GM18517 (cell line): Measurements from ENCODE around the gene KLHDC7A.

Experiments
- ATAC-seq: cut with Tn5 transposase; IDR thresholded peaks from one replicate; pipeline ENCODE4 v1.9.1; 2021; ENCODE audit warnings: mild to moderate bottlenecking, moderate library complexity; ENCODE audit not compliant: unreplicated experiment

Gene KLHDC7A

GRCh38 chr1:18470671-18471355 is 9.9 kb upstream of the KLHDC7A start:
- ATAC-seq, result no peak

GRCh38 chr1:18473195-18473815 is 7.4 kb upstream of the KLHDC7A start:
- ATAC-seq, result no peak

GRCh38 chr1:18474559-18475175 is 6.1 kb upstream of the KLHDC7A start:
- ATAC-seq, result no peak

GRCh38 chr1:18475234-18475905 is 5.4 kb upstream of the KLHDC7A start:
- ATAC-seq, result no peak

- no peak for ATAC-seq
Measured at GRCh38 chr1:18479454-18479853, 1.3 kb upstream of the KLHDC7A start.

DNA sequence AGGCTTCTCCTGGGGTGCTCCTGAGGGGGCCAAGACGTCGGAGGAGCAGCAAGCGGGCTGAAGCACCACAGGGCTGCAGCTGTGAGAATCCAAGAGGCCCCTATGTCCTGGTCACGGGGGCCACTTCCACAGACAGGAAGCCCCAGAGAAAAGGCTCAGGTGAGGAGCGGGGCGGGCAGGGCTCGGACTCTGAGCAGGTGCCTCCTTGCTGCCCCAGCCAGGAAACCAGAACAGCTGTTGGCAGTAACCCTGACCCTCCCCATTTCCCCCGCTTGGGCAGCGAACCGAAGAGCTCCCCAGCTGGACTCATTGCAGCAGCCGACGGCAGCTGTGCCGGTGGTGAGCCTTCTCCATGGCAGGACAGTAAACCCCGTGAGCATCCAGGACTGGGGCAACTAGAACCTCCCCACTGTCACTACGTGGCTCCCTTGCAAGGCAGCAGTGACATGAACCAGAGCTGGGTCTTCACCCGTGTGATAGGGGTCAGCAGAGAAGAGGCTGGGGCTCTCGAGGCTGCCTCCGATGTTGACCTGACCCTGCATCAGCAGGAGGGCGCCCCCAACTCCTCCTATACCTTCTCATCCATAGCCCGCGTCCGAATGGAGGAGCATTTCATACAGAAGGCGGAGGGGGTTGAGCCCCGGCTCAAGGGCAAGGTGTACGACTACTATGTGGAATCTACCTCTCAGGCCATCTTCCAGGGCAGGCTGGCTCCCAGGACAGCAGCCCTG is 625 bp downstream of the KLHDC7A start:
- no peak for ATAC-seq

DNA sequence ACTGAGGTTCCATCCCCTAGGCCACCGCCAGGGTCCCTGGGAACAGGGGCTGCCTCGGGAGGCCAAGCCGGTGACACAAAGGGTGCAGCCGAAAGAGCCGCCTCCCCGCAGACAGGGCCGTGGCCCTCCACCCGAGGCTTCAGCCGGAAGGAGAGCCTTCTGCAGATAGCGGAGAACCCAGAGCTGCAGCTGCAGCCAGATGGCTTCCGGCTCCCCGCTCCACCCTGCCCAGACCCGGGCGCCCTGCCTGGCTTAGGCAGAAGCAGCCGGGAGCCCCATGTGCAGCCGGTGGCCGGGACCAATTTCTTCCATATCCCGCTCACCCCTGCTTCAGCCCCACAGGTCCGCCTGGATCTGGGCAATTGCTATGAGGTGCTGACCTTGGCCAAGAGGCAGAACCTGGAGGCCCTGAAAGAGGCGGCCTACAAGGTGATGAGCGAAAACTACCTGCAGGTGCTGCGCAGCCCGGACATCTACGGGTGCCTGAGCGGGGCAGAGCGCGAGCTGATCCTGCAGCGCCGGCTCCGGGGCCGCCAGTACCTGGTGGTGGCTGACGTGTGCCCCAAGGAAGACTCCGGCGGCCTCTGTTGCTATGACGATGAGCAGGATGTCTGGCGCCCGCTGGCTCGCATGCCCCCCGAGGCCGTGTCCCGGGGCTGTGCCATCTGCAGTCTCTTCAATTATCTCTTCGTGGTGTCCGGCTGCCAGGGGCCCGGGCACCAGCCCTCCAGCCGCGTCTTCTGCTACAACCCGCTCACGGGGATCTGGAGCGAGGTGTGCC is 1.4 kb downstream of the KLHDC7A start:
- no peak for ATAC-seq

DNA sequence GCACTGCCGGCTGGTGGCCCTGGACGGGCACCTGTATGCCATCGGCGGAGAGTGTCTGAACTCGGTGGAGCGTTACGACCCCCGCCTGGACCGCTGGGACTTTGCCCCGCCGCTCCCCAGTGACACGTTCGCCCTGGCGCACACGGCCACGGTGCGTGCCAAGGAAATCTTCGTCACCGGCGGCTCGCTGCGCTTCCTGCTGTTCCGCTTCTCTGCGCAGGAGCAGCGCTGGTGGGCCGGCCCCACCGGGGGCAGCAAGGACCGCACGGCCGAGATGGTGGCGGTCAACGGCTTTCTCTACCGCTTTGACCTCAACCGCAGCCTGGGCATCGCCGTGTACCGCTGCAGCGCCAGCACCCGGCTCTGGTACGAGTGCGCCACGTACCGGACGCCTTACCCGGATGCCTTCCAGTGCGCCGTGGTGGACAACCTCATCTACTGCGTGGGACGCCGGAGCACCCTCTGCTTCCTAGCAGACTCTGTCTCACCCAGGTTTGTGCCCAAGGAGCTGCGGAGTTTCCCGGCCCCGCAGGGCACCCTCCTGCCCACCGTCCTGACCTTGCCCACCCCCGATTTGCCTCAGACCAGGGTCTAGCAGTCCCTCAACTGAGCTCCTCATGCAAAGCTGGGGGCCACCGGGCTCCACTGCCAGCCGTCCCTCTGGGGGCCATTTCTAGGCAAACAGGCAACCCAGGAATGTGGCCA is 2.1 kb downstream of the KLHDC7A start:
- no peak for ATAC-seq

DNA sequence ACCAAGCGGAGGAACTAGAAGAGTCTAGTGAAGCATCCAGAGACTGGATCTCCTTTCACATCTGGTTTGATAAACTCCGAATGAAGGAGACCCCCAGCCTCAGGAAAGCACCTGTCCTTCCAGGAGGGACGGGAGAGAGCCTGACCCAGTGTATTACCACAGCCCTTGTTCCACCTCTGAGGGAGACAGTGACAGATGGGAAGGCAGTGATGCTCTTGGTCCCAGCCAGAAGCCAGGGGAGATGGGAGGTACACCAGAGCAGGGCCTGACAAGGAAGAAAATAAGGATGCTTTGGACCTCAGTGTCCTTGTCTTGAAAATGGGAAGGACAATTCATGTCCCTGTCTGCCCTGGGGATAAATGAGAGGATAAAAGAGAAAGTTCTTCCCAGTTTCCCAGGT is 3.5 kb downstream of the KLHDC7A start:
- ATAC-seq, result no peak

- no peak for ATAC-seq
Measured at GRCh38 chr1:18484721-18485120, 4.0 kb downstream of the KLHDC7A start.

- no peak for ATAC-seq
Measured at GRCh38 chr1:18485227-18485626, 4.5 kb downstream of the KLHDC7A start.

GRCh38 chr1:18486195-18486594 is 5.5 kb downstream of the KLHDC7A start:
- ATAC-seq, result no peak

GRCh38 chr1:18489417-18490143 is 8.8 kb downstream of the KLHDC7A start:
- ATAC-seq, result no peak

DNA sequence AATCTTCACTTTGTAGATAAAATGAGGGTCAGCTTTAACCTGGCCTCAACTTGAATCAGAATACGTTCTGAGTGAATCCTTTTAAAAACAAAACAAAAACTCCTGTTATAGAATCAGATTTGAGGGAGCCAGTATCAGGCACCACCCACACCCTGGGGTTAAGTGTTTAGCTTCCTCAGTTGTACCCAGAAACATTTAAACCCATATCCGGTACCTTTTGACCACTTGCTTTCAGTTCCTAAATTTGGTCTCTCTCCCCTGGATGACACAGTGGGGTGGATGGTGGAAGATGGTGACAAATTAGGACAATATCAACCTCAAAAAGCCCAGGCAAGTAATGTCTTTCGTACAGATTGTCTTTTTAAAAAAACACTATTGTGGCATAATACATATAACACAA is 10.4 kb downstream of the KLHDC7A start:
- no peak for ATAC-seq

DNA sequence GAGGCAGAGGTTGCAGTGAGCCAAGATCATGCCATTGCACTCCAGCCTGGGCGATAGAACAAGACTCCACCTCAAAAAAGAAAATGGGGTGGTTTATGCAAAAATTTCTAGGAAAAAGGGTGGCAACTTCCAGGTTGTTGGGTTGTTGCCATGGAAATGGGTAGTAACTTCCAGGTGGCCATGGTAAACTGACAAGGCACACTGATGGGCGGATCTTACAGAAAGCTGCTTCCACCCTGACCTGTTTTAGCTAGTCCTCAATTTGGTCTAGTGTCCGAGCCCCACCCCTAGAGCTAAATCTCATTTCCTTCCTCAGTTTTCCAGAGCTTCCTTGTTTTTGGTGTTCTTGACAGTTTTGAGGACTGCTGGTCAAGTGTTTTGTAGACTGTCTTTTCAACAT is 13.6 kb downstream of the KLHDC7A start:
- ATAC-seq, result no peak

- ATAC-seq, result no peak
Measured at GRCh38 chr1:18495635-18496034, 14.9 kb downstream of the KLHDC7A start.

DNA sequence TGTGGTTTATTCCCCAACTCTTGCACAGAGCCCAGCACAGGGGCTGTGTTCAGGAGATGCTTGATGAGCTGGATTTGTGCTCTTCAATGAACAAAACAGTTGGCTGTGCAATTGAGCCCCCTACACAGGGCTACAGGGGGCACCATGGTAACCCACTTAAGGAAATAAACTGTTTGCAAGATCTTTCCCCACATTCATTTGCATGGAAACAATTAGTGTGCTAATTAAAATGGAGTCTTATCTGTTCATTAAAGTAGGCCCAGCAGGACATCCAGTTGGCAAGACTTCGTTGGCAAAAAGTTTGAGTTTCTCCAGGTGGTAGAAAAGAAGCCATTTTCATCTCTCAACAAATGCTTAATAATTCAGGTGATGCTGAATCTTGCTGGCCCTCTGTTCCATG is 15.3 kb downstream of the KLHDC7A start:
- no peak for ATAC-seq

GRCh38 chr1:18496497-18497235 is 15.9 kb downstream of the KLHDC7A start:
- no peak for ATAC-seq
